ENCODE results near the gene CATSPER3.

DNA sequence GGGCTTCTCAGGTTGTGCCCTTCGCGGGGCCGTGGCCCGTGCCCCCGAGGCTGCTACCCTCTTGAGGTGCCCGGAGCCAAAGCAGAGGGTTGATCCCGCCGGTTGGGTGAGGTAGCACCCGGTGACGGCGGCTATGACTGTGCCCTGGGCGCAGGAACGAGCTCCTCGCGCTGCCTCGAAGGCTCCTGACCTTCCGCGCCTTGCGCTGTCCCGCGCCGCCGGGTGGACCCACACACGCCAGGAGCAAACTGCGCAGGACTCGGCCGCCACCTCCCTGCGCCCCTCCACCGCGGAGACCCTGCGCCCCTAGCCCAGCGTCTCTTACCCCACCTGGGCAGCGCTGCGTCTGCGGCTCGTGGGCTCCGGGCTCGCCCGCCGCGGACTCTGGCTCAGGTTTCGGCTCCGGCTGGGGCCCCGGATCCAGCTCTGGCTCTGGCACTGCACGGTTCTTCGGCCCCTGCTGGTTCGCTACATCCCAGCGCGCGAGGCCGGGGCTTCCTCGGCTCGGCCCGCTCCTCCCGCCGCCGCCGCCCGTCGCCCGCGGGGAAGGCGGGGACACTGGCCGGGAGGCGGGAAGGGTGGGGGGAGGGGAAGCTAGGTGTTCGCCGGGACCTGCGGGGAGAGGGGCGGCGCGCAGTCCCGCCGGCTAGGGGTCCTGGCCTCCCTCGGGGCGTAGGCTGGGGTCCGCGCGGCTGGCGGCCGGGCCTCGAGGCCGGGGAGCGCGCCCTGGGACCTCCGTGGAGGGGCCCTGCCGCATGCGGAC is 71.7 kb downstream of the CATSPER3 start:
- TF ChIP-seq KLF9 (CRISPR knock-in tag; IDR thresholded peaks at IDR 0.05; ENCODE audit: low read depth): no peak
- no peak for TF ChIP-seq SMAD1 (CRISPR knock-in tag; IDR thresholded peaks at IDR 0.05; ENCODE audit: borderline replicate concordance, low read depth)
- TF ChIP-seq GABPB1 (CRISPR knock-in tag; IDR thresholded peaks at IDR 0.05): no peak
- no peak for TF ChIP-seq MZF1 (CRISPR knock-in tag; IDR thresholded peaks at IDR 0.05; ENCODE audit: borderline replicate concordance)
- TF ChIP-seq CC2D1A (CRISPR knock-in tag; IDR thresholded peaks at IDR 0.05): no peak
- TF ChIP-seq SATB2 (CRISPR knock-in tag; IDR thresholded peaks at IDR 0.05): no peak
- no peak for TF ChIP-seq RELA (CRISPR knock-in tag; IDR thresholded peaks at IDR 0.05)
- no peak for TF ChIP-seq RNF2 (conservative IDR thresholded peaks at IDR 0.05; ENCODE audit: low read depth)
- no peak for TF ChIP-seq ZNF263 (CRISPR knock-in tag; IDR thresholded peaks at IDR 0.05)
- TF ChIP-seq EZH2 (conservative IDR thresholded peaks at IDR 0.05; ENCODE audit: low read depth, low read length): no peak
- TF ChIP-seq POLR2AphosphoS5 (IDR thresholded peaks at IDR 0.05; ENCODE audit: low read depth, low read length): no peak
- TF ChIP-seq, protein P1, sequence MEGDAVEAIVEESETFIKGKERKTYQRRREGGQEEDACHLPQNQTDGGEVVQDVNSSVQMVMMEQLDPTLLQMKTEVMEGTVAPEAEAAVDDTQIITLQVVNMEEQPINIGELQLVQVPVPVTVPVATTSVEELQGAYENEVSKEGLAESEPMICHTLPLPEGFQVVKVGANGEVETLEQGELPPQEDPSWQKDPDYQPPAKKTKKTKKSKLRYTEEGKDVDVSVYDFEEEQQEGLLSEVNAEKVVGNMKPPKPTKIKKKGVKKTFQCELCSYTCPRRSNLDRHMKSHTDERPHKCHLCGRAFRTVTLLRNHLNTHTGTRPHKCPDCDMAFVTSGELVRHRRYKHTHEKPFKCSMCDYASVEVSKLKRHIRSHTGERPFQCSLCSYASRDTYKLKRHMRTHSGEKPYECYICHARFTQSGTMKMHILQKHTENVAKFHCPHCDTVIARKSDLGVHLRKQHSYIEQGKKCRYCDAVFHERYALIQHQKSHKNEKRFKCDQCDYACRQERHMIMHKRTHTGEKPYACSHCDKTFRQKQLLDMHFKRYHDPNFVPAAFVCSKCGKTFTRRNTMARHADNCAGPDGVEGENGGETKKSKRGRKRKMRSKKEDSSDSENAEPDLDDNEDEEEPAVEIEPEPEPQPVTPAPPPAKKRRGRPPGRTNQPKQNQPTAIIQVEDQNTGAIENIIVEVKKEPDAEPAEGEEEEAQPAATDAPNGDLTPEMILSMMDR (CRISPR knock-in tag; IDR thresholded peaks at IDR 0.05): no peak
